ENCODE measurements around the gene LHX4. TPM values are rescaled to one million over a fixed set of nuclear protein-coding genes. Genes with fewer than 3 reads are reported as not detected.

Gene LHX4
- total and polyA plus RNA-seq, 2 donors from 2014 or later: 0.37 TPM; not detected in 1

DNA sequence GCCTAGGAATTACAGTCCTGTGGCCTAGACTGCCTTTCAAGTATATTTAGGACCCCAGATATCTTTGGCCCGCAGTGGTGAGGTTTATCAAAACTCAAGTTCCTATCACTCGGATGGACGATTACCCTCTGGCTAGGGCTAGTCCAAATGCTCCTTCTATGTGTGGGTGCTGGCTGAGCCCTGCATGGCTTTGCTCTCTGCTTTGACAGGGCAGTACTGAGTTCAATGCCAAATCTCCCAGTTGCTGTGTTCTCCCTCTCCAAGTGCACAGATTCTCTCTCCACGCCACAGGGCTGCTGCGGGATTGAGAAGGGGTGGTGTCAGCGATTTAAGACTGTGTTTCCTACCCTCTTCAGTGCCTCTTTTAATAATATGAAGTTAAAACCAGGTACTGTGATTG, 97.0 kb downstream of the LHX4 start:
- Histone ChIP-seq H3K9ac (ENCODE audit: low read length in 3 of 3) (no peak overlapping the region), H3K9me3 (ENCODE audit: control insufficient read depth in 2 of 3, insufficient read depth in 1 of 3, low read length in 3 of 3) (no peaks in the 10 kb centered on the region), H3K27ac (ENCODE audit: low read depth in 2 of 2, low read length in 2 of 2) (no peak overlapping the region), H3K4me1 (ENCODE audit: control insufficient read depth in 2 of 3, insufficient read depth in 2 of 3, low read depth in 1 of 3, low read length in 3 of 3) (no peaks in the 10 kb centered on the region), H3K4me3 (ENCODE audit: low read length in 3 of 3) (no peak overlapping the region), H3K27me3 (ENCODE audit: control insufficient read depth, insufficient read depth, low read length) (no peaks in the 10 kb centered on the region), H3K36me3 (ENCODE audit: control insufficient read depth in 2 of 3, insufficient read depth in 3 of 3, low read length in 3 of 3) (no peaks in the 10 kb centered on the region)
- intact Hi-C loops (cut with DNase I): no loop called here
- no peak for FAIRE-seq
- DNase-seq: no peak
- TF ChIP-seq, protein P1, sequence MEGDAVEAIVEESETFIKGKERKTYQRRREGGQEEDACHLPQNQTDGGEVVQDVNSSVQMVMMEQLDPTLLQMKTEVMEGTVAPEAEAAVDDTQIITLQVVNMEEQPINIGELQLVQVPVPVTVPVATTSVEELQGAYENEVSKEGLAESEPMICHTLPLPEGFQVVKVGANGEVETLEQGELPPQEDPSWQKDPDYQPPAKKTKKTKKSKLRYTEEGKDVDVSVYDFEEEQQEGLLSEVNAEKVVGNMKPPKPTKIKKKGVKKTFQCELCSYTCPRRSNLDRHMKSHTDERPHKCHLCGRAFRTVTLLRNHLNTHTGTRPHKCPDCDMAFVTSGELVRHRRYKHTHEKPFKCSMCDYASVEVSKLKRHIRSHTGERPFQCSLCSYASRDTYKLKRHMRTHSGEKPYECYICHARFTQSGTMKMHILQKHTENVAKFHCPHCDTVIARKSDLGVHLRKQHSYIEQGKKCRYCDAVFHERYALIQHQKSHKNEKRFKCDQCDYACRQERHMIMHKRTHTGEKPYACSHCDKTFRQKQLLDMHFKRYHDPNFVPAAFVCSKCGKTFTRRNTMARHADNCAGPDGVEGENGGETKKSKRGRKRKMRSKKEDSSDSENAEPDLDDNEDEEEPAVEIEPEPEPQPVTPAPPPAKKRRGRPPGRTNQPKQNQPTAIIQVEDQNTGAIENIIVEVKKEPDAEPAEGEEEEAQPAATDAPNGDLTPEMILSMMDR (IDR thresholded peaks at IDR 0.05; ENCODE audit: borderline replicate concordance, extremely low read depth, insufficient read depth): no peak

Other genes with a start within 250 kb of the LHX4 start
- gene QSOX1, start 75.4 kb upstream of the LHX4 start, total RNA-seq: 111 TPM
- 94.5 TPM for gene QSOX1, start 75.4 kb upstream of the LHX4 start, polyA plus RNA-seq (ENCODE audit: insufficient read depth, low read depth, low replicate concordance)